OCI-LY7 (cell line): Measurements from ENCODE around the gene SRRM4. TPM values are rescaled to one million over a fixed set of nuclear protein-coding genes. Genes with fewer than 3 reads are reported as not detected.

Source experiments
- BruUV-seq: library from RNA; stranded (reverse); fragments of 400-500 nt; replicated peaks from 2 replicates; lab custom pipeline; 2021; lab: Mats Ljungman, UMichigan
- CTCF ChIA-PET: fragments of 300-600 bp; sonication (Branson Sonifier 250); formaldehyde crosslinking; loops from one replicate; lab custom pipeline; 2022; ENCODE audit warnings: antibody characterized with exemption; ENCODE audit not compliant: unreplicated experiment; lab: Charles Lee
- POLR2A ChIA-PET: fragments of 300-600 bp; sonication (Branson Sonifier 250); formaldehyde crosslinking; loops from one replicate; lab custom pipeline; 2022; ENCODE audit warnings: antibody characterized with exemption; lab: Charles Lee
- DNase-seq: peaks from one replicate; pipeline ENCODE4 v3.0.0-alpha.2; 2015; ENCODE audit warnings: low spot score
- H2AFZ ChIP-seq: fragments of 200-600 bp; sonication (generic), shearing (Covaris generic); 2 replicates; pipeline ENCODE4 v1.6.1; 2014; ENCODE audit warnings: mild to moderate bottlenecking, antibody characterized with exemption, low read length, moderate library complexity
- H3K27ac ChIP-seq: fragments of 200-600 bp; sonication (generic); 2 replicates; pipeline ENCODE4 v1.5.1; 2014; ENCODE audit warnings: mixed run types, low read depth, mild to moderate bottlenecking, moderate library complexity, low read length, inconsistent platforms; ENCODE audit not compliant: poor library complexity, severe bottlenecking
- H3K36me3 ChIP-seq: fragments of 200-600 bp; sonication (generic); 2 replicates; pipeline ENCODE4 v1.6.1; 2014; ENCODE audit warnings: mild to moderate bottlenecking, antibody characterized with exemption, low read length, moderate library complexity, mixed read lengths; ENCODE audit not compliant: insufficient read depth
- H3K4me1 ChIP-seq: fragments of 200-600 bp; sonication (generic); 2 replicates; pipeline ENCODE4 v1.5.1; 2014; ENCODE audit warnings: mild to moderate bottlenecking, low read length; ENCODE audit not compliant: insufficient read depth, poor library complexity, severe bottlenecking
- H3K4me2 ChIP-seq: fragments of 200-600 bp; sonication (generic); 2 replicates; pipeline ENCODE4 v1.6.1; 2014; ENCODE audit warnings: mild to moderate bottlenecking, low read length
- H3K4me3 ChIP-seq: fragments of 200-600 bp; sonication (generic); 2 replicates; pipeline ENCODE4 v1.5.1; 2014; ENCODE audit warnings: mild to moderate bottlenecking, low read depth, low read length; ENCODE audit not compliant: poor library complexity, severe bottlenecking
- H3K79me2 ChIP-seq: fragments of 200-600 bp; sonication (generic); 2 replicates; pipeline ENCODE4 v1.6.1; 2016; ENCODE audit warnings: low read depth, mild to moderate bottlenecking, low read length, moderate library complexity, mixed read lengths; ENCODE audit not compliant: insufficient read depth
- H3K9me2 ChIP-seq: fragments of 200-600 bp; sonication (generic); 2 replicates; pipeline ENCODE4 v1.6.1; 2016; ENCODE audit warnings: mild to moderate bottlenecking, low read length, mixed read lengths; ENCODE audit not compliant: insufficient read depth
- H3K9me3 ChIP-seq: fragments of 200-600 bp; sonication (generic); 2 replicates; pipeline ENCODE4 v1.6.1; 2014; ENCODE audit warnings: mild to moderate bottlenecking, mixed run types, low read length, mixed read lengths
- H4K20me1 ChIP-seq: fragments of 200-600 bp; sonication (generic); 2 replicates; pipeline ENCODE4 v1.6.1; 2014; ENCODE audit warnings: mild to moderate bottlenecking, antibody characterized with exemption, low read length, moderate library complexity, mixed read lengths; ENCODE audit not compliant: insufficient read depth
- CTCF ChIP-seq: fragments of 200-600 bp; sonication (generic); conservative IDR thresholded peaks from 2 replicates; pipeline ENCODE4 v1.5.1; 2014; ENCODE audit warnings: mild to moderate bottlenecking, antibody characterized with exemption, low read length, moderate library complexity, mixed read lengths
- EZH2phosphoT487 ChIP-seq: fragments of 200-600 bp; sonication (generic); IDR thresholded peaks from 2 replicates; pipeline ENCODE4 v1.6.1; 2018; ENCODE audit warnings: low read depth, borderline replicate concordance, mild to moderate bottlenecking, mixed run types, antibody characterized with exemption, low read length, moderate library complexity, mixed read lengths
- intact Hi-C: fragments of 100-400 bp; cut with micrococcal nuclease; formaldehyde crosslinking; loops from one replicate; pipeline ENCODE4 v1.10.0; 2022; ENCODE audit not compliant: unreplicated experiment
- total RNA-seq, 2 experiments: library from RNA; depleted of rRNA in 1 of 2; stranded (reverse); fragments of >200 nt in 1 of 2; shearing (Covaris generic) in 1 of 2; gene quantifications; 2 replicates each; pipeline ENCODE4 v1.2.3, GENCODE V29; 2014 to 2022

Gene SRRM4
- total RNA-seq, 2 experiments from 2014 or later, result not detected

- Histone ChIP-seq H3K79me2 (no peaks in the 10 kb centered on the region), H2AFZ (no peak overlapping the region), H3K4me1 (no peaks in the 10 kb centered on the region), H3K4me2 (no peak overlapping the region), H3K36me3 (no peaks in the 10 kb centered on the region), H3K9me3 (no peaks in the 10 kb centered on the region), H4K20me1 (no peaks in the 10 kb centered on the region), H3K27ac (no peak overlapping the region), H3K9me2 (no peaks in the 10 kb centered on the region), H3K4me3 (no peak overlapping the region)
- DNase-seq, result no peak
- POLR2A ChIA-PET, result no interaction called here
- no TSS peak for BruUV-seq
- no peak for TF ChIP-seq EZH2phosphoT487
- TF ChIP-seq CTCF, result no peak
- intact Hi-C loops, result no loop called here
- CTCF ChIA-PET, result interaction anchor here (0.5 kb wide), 1 partner anchor 12 kb away, joined by 3 read pairs; no protein-coding TSS in a partner anchor
Observed at GRCh38 chr12:119149270-119149669, 167.9 kb downstream of the SRRM4 start.

DNA sequence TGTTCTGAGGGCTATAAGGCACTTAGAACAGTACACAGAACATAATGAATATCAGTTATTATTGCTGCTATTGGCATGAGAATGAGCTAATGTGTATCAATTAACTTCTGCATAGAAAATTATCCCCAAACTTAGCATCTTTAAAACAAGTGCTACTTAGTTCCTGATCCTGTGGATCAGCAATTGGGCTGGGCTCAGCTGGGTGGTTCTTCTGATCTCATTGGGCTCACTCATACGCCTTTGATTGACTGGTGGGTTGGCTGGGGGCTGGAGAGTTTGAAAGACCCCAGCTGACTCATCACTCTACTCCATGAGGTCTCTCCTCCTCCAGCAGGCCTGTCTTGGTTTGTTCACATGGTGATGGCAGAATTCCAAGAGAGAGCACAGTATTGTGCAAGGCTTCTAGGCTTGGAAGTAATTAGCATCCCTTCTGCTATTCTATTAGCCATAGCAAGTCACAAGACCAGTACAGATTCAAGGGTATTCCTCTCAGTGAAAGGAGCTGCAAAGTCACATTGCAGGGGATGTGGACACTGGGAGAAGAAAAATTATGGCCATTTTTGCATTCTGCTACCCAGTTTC, 170.2 kb downstream of the SRRM4 start:
- Histone ChIP-seq H2AFZ (no peak overlapping the region), H3K4me1 (no peaks in the 10 kb centered on the region), H3K4me3 (no peak overlapping the region), H3K4me2 (no peak overlapping the region), H3K9me2 (no peaks in the 10 kb centered on the region), H3K9me3 (no peaks in the 10 kb centered on the region), H3K79me2 (no peaks in the 10 kb centered on the region), H3K27ac (no peak overlapping the region), H4K20me1 (no peaks in the 10 kb centered on the region), H3K36me3 (no peaks in the 10 kb centered on the region)
- ChIA-PET CTCF (no interaction called here), POLR2A (interaction anchor here (0.7 to 1.0 kb wide), 2 partner anchors 11 to 13 kb away, joined by 3 read pairs; no protein-coding TSS in a partner anchor)
- no peak for DNase-seq
- no TSS peak for BruUV-seq
- intact Hi-C loops, result no loop called here
- TF ChIP-seq CTCF, result no peak
- no peak for TF ChIP-seq EZH2phosphoT487
